H1 (cell line): ENCODE measurements around the gene CHD8.

ENCODE experiments used
- CTCF ChIP-seq, 3 experiments: IDR thresholded peaks; 1 replicate in 2 of 3; 2 replicates in 1 of 3; pipeline versions ENCODE4 v1.5.1 to v1.6.1; 2011; ENCODE audit warnings: low read length in 3 of 3, mild to moderate bottlenecking in 3 of 3, inconsistent platforms in 2 of 3, low read depth in 1 of 3, moderate library complexity in 1 of 3; ENCODE audit not compliant: insufficient read depth in 1 of 3; ENCODE audit errors: control extremely low read depth in 1 of 3
- KDM1A ChIP-seq: fragments of 200-600, 300-600 bp; sonication (generic); IDR thresholded peaks from 2 replicates; pipeline ENCODE4 v1.7.1; 2016; ENCODE audit warnings: mild to moderate bottlenecking, low read length, borderline replicate concordance
- TAF1 ChIP-seq: IDR thresholded peaks from 2 replicates; pipeline ENCODE4 v1.6.1; 2011; ENCODE audit warnings: mild to moderate bottlenecking, low read depth, low read length

- no peak for TF ChIP-seq KDM1A
- TF ChIP-seq CTCF (IDR thresholded peaks at IDR 0.05; ENCODE audit: control extremely low read depth in 1 of 3, insufficient read depth in 1 of 3, low read depth in 1 of 3, low read length in 3 of 3) = no peak
- no peak for TF ChIP-seq TAF1
Measured at GRCh38 chr14:21399311-21399870, 56.5 kb downstream of the CHD8 start.
